ENCODE measurements around the gene RPL13A. TPM values are rescaled to one million over a fixed set of nuclear protein-coding genes. Genes with fewer than 3 reads are reported as not detected.

The RPL13A gene
- total RNA-seq, 4 donors from 2014 or later, result 3,111 to 3,948 (median 3,333) TPM

DNA sequence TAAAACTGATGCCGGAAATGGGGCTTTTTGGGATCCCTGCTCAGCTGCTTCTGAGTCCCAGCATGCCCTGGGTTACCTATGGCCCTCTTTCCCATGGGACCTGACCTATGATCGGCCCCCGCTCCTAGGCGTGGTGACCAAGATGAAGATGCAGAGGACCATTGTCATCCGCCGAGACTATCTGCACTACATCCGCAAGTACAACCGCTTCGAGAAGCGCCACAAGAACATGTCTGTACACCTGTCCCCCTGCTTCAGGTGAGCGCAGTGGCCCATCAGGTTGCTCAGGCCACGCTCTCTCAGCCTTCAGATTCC, 10.3 kb downstream of the RPL13A start:
- peak overlapping the region; percentile 94 to 97 (median 97) for H3K27ac ChIP-seq
- H3K9me3 ChIP-seq, result no peaks in the 10 kb centered on the region
- peaks cover 4 to 42% (median 27%) of the 10 kb centered on the region in 3 donors for H3K36me3 ChIP-seq
- H3K4me3 ChIP-seq, result peak overlapping the region in 1 of 4 donors; percentile 87
- no peak for TF ChIP-seq POLR2A (IDR thresholded peaks at IDR 0.05)
- TF ChIP-seq, protein P1, sequence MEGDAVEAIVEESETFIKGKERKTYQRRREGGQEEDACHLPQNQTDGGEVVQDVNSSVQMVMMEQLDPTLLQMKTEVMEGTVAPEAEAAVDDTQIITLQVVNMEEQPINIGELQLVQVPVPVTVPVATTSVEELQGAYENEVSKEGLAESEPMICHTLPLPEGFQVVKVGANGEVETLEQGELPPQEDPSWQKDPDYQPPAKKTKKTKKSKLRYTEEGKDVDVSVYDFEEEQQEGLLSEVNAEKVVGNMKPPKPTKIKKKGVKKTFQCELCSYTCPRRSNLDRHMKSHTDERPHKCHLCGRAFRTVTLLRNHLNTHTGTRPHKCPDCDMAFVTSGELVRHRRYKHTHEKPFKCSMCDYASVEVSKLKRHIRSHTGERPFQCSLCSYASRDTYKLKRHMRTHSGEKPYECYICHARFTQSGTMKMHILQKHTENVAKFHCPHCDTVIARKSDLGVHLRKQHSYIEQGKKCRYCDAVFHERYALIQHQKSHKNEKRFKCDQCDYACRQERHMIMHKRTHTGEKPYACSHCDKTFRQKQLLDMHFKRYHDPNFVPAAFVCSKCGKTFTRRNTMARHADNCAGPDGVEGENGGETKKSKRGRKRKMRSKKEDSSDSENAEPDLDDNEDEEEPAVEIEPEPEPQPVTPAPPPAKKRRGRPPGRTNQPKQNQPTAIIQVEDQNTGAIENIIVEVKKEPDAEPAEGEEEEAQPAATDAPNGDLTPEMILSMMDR (IDR thresholded peaks at IDR 0.05), result no peak
- TF ChIP-seq EP300 (IDR thresholded peaks at IDR 0.05), result no peak
- whole genome bisulfite sequencing, 2 donors, result 89 to 97% methylated on average over 12 of the region's 12 CpGs
- H3K4me1 ChIP-seq, result peaks cover 6 to 59% (median 23%) of the 10 kb centered on the region in 4 donors
- DNase-seq (ENCODE audit: low spot score in 2 of 2), result no peak
- no peaks in the 10 kb centered on the region for H3K27me3 ChIP-seq

DNA sequence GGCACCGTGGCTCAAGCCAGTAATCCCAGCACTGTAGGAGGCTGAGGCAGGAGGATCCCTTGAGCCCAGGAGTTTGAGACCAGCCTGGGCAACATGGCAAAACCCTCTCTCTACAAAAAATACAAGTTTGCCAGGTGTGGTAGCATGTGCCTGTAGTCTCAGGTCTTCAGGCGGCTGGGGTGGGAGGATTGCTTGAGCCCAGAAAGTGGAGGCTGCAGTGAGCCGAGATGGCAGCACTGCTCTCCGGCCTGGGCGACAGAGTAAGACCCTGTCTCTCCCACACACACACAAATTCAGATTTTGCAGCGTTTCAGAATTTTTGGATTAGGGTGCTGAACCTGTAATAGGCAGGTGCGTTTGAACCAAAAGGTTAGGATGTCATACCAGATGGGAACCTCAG, 11.1 kb downstream of the RPL13A start:
- H3K27ac ChIP-seq, result no peak overlapping the region
- H3K9me3 ChIP-seq, result no peaks in the 10 kb centered on the region
- H3K27me3 ChIP-seq, result no peaks in the 10 kb centered on the region
- no peak overlapping the region for H3K4me3 ChIP-seq
- H3K4me1 ChIP-seq, result peaks cover 6 to 67% (median 23%) of the 10 kb centered on the region in 4 donors
- WGBS, 2 donors, result 71 to 78% methylated on average over 7 of the region's 7 CpGs
- peaks cover 4 to 35% (median 27%) of the 10 kb centered on the region in 3 donors for H3K36me3 ChIP-seq
- no peak for DNase-seq (ENCODE audit: low spot score in 2 of 2)
- TF ChIP-seq EP300 (IDR thresholded peaks at IDR 0.05) (no peak), POLR2A (IDR thresholded peaks at IDR 0.05) (no peak)
- TF ChIP-seq, protein P1 (IDR thresholded peaks at IDR 0.05), result no peak

DNA sequence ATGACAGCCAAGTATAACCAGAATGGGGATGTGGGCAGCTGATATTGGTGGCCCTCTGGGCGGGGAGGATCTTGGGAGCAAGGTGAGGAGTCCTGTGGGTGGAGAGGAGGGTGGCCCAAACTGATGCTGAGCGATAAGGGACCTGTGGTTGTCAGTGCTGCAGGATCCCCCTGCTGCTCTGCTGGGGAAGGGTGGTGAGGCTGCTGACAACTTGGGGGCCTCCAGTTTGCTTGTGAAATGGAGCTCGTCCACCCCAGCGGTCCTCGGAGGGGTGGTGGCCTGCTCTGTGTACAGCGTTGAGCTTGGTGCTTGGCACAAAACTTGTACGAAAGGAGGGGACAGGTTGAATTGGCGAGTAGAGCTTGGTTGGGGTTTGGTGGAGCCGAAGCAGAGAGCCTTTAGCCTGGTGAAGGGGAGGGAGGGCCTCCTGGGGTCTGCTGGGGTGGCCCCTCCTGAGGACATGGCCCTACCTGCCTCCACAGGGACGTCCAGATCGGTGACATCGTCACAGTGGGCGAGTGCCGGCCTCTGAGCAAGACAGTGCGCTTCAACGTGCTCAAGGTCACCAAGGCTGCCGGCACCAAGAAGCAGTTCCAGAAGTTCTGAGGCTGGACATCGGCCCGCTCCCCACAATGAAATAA, 11.7 kb downstream of the RPL13A start:
- H3K27ac ChIP-seq, result peak overlapping the region; percentile 19 to 81 (median 74)
- WGBS, 2 donors, result 64 to 77% methylated on average over 18 to 19 of the region's 19 CpGs

DNA sequence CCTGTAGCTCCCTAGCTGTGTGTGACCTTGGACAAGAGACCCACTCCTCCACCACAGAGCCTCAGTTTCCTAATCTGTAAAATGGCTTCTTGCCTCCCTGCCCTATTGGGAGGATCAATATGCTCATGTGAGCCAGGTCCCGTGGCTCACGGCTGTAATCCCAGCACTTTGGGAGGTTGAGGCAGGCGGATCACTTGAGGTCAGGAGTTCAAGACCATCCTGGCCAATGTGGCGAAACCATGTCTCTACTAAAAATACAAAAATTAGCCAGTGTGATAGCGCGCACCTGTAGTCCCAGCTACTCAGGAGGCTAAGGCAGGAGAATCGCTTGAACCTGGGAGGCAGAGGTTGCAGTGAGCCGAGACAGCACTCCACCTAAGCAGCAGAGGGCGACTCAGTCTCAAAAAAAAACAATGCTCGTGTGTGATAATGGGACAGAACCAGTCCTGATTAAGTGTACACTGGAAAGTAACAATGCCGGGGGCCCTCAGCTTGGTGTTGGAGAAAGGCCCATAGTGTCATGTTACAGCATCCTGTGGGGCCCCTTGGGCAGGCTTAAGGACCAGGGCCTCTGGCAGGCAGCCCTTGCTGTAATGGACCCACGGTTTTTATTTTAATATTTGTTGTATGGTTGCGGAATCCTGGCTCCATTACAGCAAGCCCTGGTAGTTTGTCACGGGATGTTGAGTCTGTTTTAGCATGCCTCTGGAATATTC, 15.6 kb downstream of the RPL13A start:
- no peaks in the 10 kb centered on the region for H3K27me3 ChIP-seq
- peak in 1 of 2 donors; percentile 30 for TF ChIP-seq EP300 (IDR thresholded peaks at IDR 0.05)
- TF ChIP-seq, protein P1 (IDR thresholded peaks at IDR 0.05), result peak; percentile 41 to 90 (median 61)
- no peak for TF ChIP-seq POLR2A (IDR thresholded peaks at IDR 0.05)
- peak; percentile 32 to 48 for DNase-seq (ENCODE audit: low spot score in 2 of 2)
- no peak overlapping the region for H3K4me3 ChIP-seq
- no peaks in the 10 kb centered on the region for H3K9me3 ChIP-seq
- H3K36me3 ChIP-seq, result peaks cover under 1 to 26% (median 21%) of the 10 kb centered on the region in 3 donors
- WGBS, 2 donors, result 39 to 45% methylated on average over 13 to 14 of the region's 14 CpGs
- peaks cover 1 to 51% (median 13%) of the 10 kb centered on the region in 4 donors for H3K4me1 ChIP-seq
- H3K27ac ChIP-seq, result peak overlapping the region in 1 of 4 donors; percentile 55

More for the DNA sequence above, 11.7 kb downstream of the RPL13A start:
- no peaks in the 10 kb centered on the region for H3K9me3 ChIP-seq
- H3K36me3 ChIP-seq, result peaks cover 4 to 35% (median 27%) of the 10 kb centered on the region in 3 donors
- peaks cover 6 to 68% (median 23%) of the 10 kb centered on the region in 4 donors for H3K4me1 ChIP-seq
- H3K4me3 ChIP-seq, result peak overlapping the region in 2 of 4 donors; percentile 39 to 52
- DNase-seq (ENCODE audit: low spot score in 2 of 2), result no peak
- TF ChIP-seq POLR2A (IDR thresholded peaks at IDR 0.05), result no peak
- no peak for TF ChIP-seq EP300 (IDR thresholded peaks at IDR 0.05)
- TF ChIP-seq, protein P1 (IDR thresholded peaks at IDR 0.05), result no peak
- H3K27me3 ChIP-seq, result no peaks in the 10 kb centered on the region

DNA sequence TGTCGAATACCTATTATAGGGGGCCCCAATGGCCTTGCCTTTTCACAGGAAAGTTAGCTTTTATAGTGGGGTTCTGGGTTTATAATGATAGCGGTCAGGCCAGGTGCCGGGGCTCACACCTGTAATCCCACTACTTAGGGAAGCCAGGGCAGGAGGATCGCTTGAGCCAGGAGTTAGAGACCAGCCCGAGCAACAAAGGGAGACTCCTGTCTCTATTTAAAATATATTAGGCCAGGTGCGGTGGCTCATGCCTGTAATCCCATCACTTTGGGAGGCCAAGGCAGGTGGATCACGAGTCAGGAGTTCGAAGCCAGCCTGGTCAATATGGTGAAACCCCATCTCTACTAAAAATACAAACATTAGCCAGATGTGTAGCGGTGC, 16.2 kb downstream of the RPL13A start:
- Histone ChIP-seq H3K4me3 (no peak overlapping the region), H3K36me3 (peaks cover 0 to 20% (median 15%) of the 10 kb centered on the region in 3 donors), H3K27me3 (no peaks in the 10 kb centered on the region), H3K9me3 (no peaks in the 10 kb centered on the region), H3K4me1 (peaks cover 0 to 46% (median 7%) of the 10 kb centered on the region in 4 donors), H3K27ac (peak overlapping the region in 1 of 4 donors; percentile 55)
- no peak for TF ChIP-seq EP300 (IDR thresholded peaks at IDR 0.05)
- TF ChIP-seq, protein P1 (IDR thresholded peaks at IDR 0.05), result no peak
- no peak for TF ChIP-seq POLR2A (IDR thresholded peaks at IDR 0.05)
- no peak for DNase-seq (ENCODE audit: low spot score in 2 of 2)
- 79 to 82% methylated on average over 9 of the region's 9 CpGs for WGBS, 2 donors

Measured in tibial nerve (tissue), 4 donors.